ENCODE results near the gene SDK1.
A peak's percentile ranks its signal among the peaks of the same experiment; 100 is the strongest.

Gene SDK1

DNA sequence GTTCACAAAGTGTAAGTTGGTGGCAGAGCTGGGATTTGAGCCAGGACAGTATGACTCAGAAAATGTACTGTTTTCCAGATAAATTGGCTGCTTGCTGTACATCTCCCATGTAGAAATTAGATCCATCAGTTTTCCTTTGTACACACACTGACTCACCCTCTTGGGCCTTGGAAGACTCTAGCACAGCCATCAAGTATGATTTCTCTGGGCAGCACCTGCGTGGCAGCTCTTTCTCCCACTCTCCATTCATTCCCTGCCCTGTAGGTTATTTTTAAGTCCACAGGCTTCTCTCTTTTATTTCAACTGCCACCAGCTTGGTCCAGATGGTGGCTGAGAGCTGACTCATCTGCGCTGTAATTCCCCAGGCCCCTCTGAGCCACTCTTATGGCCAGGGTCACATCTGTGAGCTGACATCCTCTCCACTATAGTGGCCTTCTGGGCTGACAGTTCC, 28.3 kb upstream of the SDK1 start:
- Histone ChIP-seq H3K36me3 (ENCODE audit: control insufficient read depth in 2 of 2, insufficient read depth in 1 of 2, low read length in 2 of 2) (no peaks in the 10 kb centered on the region), H3K4me3 (ENCODE audit: low read depth, low read length) (no peak overlapping the region), H3K9me3 (ENCODE audit: control insufficient read depth, insufficient read depth, low read depth, low read length) (no peaks in the 10 kb centered on the region), H3K4me1 (ENCODE audit: control insufficient read depth, insufficient read depth, low read length) (no peaks in the 10 kb centered on the region; the same call in 1 of the 2 replicates), H3K27ac (ENCODE audit: extremely low read depth, low read depth, low read length) (no peak overlapping the region)
- ChIA-PET POLR2A (no interaction called here), CTCF (no interaction called here)
- TF ChIP-seq ZNF600 (tag by site-specific recombination; IDR thresholded peaks at IDR 0.05) (peak; percentile 42; the same call in 1 of the 2 replicates), ZNF248 (tag by site-specific recombination; IDR thresholded peaks at IDR 0.05) (no peak), ZNF549 (tag by site-specific recombination; IDR thresholded peaks at IDR 0.05) (no peak), KLF7 (tag by site-specific recombination; IDR thresholded peaks at IDR 0.05; ENCODE audit: borderline replicate concordance) (no peak), ZNF292 (tag by site-specific recombination; IDR thresholded peaks at IDR 0.05; ENCODE audit: borderline replicate concordance, low read depth) (no peak), ZNF660 (tag by site-specific recombination; IDR thresholded peaks at IDR 0.05) (peak; percentile 78), ZXDB (tag by site-specific recombination; IDR thresholded peaks at IDR 0.05) (no peak), ZNF16 (tag by site-specific recombination; IDR thresholded peaks at IDR 0.05; ENCODE audit: low read depth) (no peak), ZNF48 (tag by site-specific recombination; IDR thresholded peaks at IDR 0.05) (no peak), MZF1 (tag by site-specific recombination; IDR thresholded peaks at IDR 0.05; ENCODE audit: borderline replicate concordance) (no peak), KLF16 (tag by site-specific recombination; IDR thresholded peaks at IDR 0.05) (no peak), ZNF792 (tag by site-specific recombination; IDR thresholded peaks at IDR 0.05) (no peak), ZNF785 (tag by site-specific recombination; IDR thresholded peaks at IDR 0.05) (no peak), SCRT1 (tag by site-specific recombination; IDR thresholded peaks at IDR 0.05; ENCODE audit: borderline replicate concordance) (no peak), YY1 (tag by site-specific recombination; IDR thresholded peaks at IDR 0.05) (no peak), ZNF555 (tag by site-specific recombination; conservative IDR thresholded peaks at IDR 0.05) (no peak), ZSCAN16 (tag by site-specific recombination; IDR thresholded peaks at IDR 0.05) (no peak), ZNF677 (tag by site-specific recombination; IDR thresholded peaks at IDR 0.05) (no peak), ZNF548 (tag by site-specific recombination; IDR thresholded peaks at IDR 0.05) (no peak), ZNF184 (tag by site-specific recombination; IDR thresholded peaks at IDR 0.05) (no peak), KLF1 (tag by site-specific recombination; IDR thresholded peaks at IDR 0.05) (no peak), ZFP69B (tag by site-specific recombination; IDR thresholded peaks at IDR 0.05) (no peak), IKZF3 (tag by site-specific recombination; IDR thresholded peaks at IDR 0.05) (no peak), GLIS2 (tag by site-specific recombination; IDR thresholded peaks at IDR 0.05) (no peak), KLF8 (tag by site-specific recombination; IDR thresholded peaks at IDR 0.05) (no peak), ZNF391 (tag by site-specific recombination; IDR thresholded peaks at IDR 0.05; ENCODE audit: borderline replicate concordance, low read depth) (no peak), EGR2 (tag by site-specific recombination; IDR thresholded peaks at IDR 0.05; ENCODE audit: low read depth) (no peak), MEIS1 (CRISPR knock-in tag; IDR thresholded peaks at IDR 0.05; ENCODE audit: borderline replicate concordance) (no peak), ZNF629 (tag by site-specific recombination; IDR thresholded peaks at IDR 0.05) (peak; percentile 40), ZNF621 (tag by site-specific recombination; IDR thresholded peaks at IDR 0.05) (no peak), ZSCAN30 (tag by site-specific recombination; IDR thresholded peaks at IDR 0.05) (no peak)
- TF ChIP-seq, protein P1, sequence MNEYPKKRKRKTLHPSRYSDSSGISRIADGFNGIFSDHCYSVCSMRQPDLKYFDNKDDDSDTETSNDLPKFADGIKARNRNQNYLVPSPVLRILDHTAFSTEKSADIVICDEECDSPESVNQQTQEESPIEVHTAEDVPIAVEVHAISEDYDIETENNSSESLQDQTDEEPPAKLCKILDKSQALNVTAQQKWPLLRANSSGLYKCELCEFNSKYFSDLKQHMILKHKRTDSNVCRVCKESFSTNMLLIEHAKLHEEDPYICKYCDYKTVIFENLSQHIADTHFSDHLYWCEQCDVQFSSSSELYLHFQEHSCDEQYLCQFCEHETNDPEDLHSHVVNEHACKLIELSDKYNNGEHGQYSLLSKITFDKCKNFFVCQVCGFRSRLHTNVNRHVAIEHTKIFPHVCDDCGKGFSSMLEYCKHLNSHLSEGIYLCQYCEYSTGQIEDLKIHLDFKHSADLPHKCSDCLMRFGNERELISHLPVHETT (tag by site-specific recombination; IDR thresholded peaks at IDR 0.05): no peak
- TF ChIP-seq, protein P2, sequence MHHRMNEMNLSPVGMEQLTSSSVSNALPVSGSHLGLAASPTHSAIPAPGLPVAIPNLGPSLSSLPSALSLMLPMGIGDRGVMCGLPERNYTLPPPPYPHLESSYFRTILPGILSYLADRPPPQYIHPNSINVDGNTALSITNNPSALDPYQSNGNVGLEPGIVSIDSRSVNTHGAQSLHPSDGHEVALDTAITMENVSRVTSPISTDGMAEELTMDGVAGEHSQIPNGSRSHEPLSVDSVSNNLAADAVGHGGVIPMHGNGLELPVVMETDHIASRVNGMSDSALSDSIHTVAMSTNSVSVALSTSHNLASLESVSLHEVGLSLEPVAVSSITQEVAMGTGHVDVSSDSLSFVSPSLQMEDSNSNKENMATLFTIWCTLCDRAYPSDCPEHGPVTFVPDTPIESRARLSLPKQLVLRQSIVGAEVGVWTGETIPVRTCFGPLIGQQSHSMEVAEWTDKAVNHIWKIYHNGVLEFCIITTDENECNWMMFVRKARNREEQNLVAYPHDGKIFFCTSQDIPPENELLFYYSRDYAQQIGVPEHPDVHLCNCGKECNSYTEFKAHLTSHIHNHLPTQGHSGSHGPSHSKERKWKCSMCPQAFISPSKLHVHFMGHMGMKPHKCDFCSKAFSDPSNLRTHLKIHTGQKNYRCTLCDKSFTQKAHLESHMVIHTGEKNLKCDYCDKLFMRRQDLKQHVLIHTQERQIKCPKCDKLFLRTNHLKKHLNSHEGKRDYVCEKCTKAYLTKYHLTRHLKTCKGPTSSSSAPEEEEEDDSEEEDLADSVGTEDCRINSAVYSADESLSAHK (tag by site-specific recombination; IDR thresholded peaks at IDR 0.05): no peak
- TF ChIP-seq, protein P3, sequence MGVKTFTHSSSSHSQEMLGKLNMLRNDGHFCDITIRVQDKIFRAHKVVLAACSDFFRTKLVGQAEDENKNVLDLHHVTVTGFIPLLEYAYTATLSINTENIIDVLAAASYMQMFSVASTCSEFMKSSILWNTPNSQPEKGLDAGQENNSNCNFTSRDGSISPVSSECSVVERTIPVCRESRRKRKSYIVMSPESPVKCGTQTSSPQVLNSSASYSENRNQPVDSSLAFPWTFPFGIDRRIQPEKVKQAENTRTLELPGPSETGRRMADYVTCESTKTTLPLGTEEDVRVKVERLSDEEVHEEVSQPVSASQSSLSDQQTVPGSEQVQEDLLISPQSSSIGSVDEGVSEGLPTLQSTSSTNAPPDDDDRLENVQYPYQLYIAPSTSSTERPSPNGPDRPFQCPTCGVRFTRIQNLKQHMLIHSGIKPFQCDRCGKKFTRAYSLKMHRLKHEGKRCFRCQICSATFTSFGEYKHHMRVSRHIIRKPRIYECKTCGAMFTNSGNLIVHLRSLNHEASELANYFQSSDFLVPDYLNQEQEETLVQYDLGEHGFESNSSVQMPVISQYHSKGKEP (tag by site-specific recombination; IDR thresholded peaks at IDR 0.05): no peak
- TF ChIP-seq, protein P4, sequence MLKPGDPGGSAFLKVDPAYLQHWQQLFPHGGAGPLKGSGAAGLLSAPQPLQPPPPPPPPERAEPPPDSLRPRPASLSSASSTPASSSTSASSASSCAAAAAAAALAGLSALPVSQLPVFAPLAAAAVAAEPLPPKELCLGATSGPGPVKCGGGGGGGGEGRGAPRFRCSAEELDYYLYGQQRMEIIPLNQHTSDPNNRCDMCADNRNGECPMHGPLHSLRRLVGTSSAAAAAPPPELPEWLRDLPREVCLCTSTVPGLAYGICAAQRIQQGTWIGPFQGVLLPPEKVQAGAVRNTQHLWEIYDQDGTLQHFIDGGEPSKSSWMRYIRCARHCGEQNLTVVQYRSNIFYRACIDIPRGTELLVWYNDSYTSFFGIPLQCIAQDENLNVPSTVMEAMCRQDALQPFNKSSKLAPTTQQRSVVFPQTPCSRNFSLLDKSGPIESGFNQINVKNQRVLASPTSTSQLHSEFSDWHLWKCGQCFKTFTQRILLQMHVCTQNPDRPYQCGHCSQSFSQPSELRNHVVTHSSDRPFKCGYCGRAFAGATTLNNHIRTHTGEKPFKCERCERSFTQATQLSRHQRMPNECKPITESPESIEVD (tag by site-specific recombination; IDR thresholded peaks at IDR 0.05): 0 out of 2 replicates have a peak, but pooled peaks have one; percentile 17

Measured in HEK293 (cell line).